Stimulated activated CD8-positive, alpha-beta memory T cell treated with anti-CD3 and anti-CD28 coated beads, Interleukin-15, amount 100 ng/mL, for 4 hours (primary cell): ENCODE data around the gene DNMT3A.
A peak's percentile ranks its signal among the peaks of the same experiment; 100 is the strongest.

Source experiments
- DNase-seq, 2 donors: peaks; one replicate each; pipeline ENCODE4 v3.0.0-alpha.2; 2020; ENCODE audit warnings: low read depth in 2 of 2

DNMT3A gene

GRCh38 chr2:25341753-25342371 lies at the start of gene DNMT3A:
Gene DNMT3A, minus strand, starts transcription at chr2:25341925. Its CDS starts 27,941 bp downstream, at chr2:25313984.
- DNase-seq = peak; percentile 45 to 63

GRCh38 chr2:25389161-25389560 lies 47.4 kb upstream of the DNMT3A start:
- no peak for DNase-seq

GRCh38 chr2:25388491-25388890 lies 46.8 kb upstream of the DNMT3A start:
- DNase-seq = no peak

GRCh38 chr2:25387876-25388449 lies 46.2 kb upstream of the DNMT3A start:
- DNase-seq = no peak

GRCh38 chr2:25386971-25387875 lies 45.5 kb upstream of the DNMT3A start:
- DNase-seq = no peak

- no peak for DNase-seq
Measured at GRCh38 chr2:25385910-25386309, 44.2 kb upstream of the DNMT3A start.

- no peak for DNase-seq
Measured at GRCh38 chr2:25383806-25384205, 42.1 kb upstream of the DNMT3A start.

- DNase-seq = no peak
Measured at GRCh38 chr2:25381502-25381901, 39.8 kb upstream of the DNMT3A start.

- no peak for DNase-seq
Measured at GRCh38 chr2:25380586-25381375, 39.1 kb upstream of the DNMT3A start.

- DNase-seq = no peak
Measured at GRCh38 chr2:25380023-25380422, 38.3 kb upstream of the DNMT3A start.

- no peak for DNase-seq
Measured at GRCh38 chr2:25379535-25379934, 37.8 kb upstream of the DNMT3A start.

GRCh38 chr2:25378731-25379490 lies 37.2 kb upstream of the DNMT3A start:
- DNase-seq = no peak

- no peak for DNase-seq
Measured at GRCh38 chr2:25377822-25378421, 36.2 kb upstream of the DNMT3A start.

GRCh38 chr2:25376750-25377621 lies 35.3 kb upstream of the DNMT3A start:
- DNase-seq = peak; percentile 89 to 92

- DNase-seq = no peak
Measured at GRCh38 chr2:25375989-25376545, 34.3 kb upstream of the DNMT3A start.

- no peak for DNase-seq
Measured at GRCh38 chr2:25375371-25375988, 33.8 kb upstream of the DNMT3A start.

GRCh38 chr2:25374827-25375226 lies 33.1 kb upstream of the DNMT3A start:
- DNase-seq = no peak

- DNase-seq = no peak
Measured at GRCh38 chr2:25374411-25374810, 32.7 kb upstream of the DNMT3A start.
